HG02798 (cell line): ENCODE data around the gene C14orf132.

Source experiments
- ATAC-seq: cut with Tn5 transposase; IDR thresholded peaks from one replicate; pipeline ENCODE4 v1.9.1; 2021; ENCODE audit warnings: mild to moderate bottlenecking; ENCODE audit not compliant: unreplicated experiment, poor library complexity

C14orf132 gene

GRCh38 chr14:96109596-96110355 is 70.6 kb downstream of the C14orf132 start:
- no peak for ATAC-seq

GRCh38 chr14:96112032-96112431 is 72.9 kb downstream of the C14orf132 start:
- ATAC-seq, result no peak

GRCh38 chr14:96114002-96114401 is 74.8 kb downstream of the C14orf132 start:
- no peak for ATAC-seq

GRCh38 chr14:96117101-96117897 is 78.1 kb downstream of the C14orf132 start:
- ATAC-seq, result no peak

- ATAC-seq, result no peak
These were observed 78.8 kb downstream of the C14orf132 start for GRCh38 chr14:96117960-96118359.

- ATAC-seq, result no peak
These were observed 79.2 kb downstream of the C14orf132 start for GRCh38 chr14:96118391-96118790.

GRCh38 chr14:96119947-96120346 is 80.8 kb downstream of the C14orf132 start:
- ATAC-seq, result no peak

GRCh38 chr14:96120392-96120791 is 81.2 kb downstream of the C14orf132 start:
- ATAC-seq, result no peak

GRCh38 chr14:96120941-96121340 is 81.8 kb downstream of the C14orf132 start:
- no peak for ATAC-seq

GRCh38 chr14:96121660-96122395 is 82.7 kb downstream of the C14orf132 start:
- no peak for ATAC-seq

GRCh38 chr14:96122496-96122895 is 83.3 kb downstream of the C14orf132 start:
- ATAC-seq, result no peak

- no peak for ATAC-seq
These were observed 86.4 kb downstream of the C14orf132 start for GRCh38 chr14:96125536-96125935.

GRCh38 chr14:96126339-96126782 is 87.2 kb downstream of the C14orf132 start:
- ATAC-seq, result peak; percentile 63

GRCh38 chr14:96126783-96127271 is 87.7 kb downstream of the C14orf132 start:
- ATAC-seq, result no peak

- ATAC-seq, result no peak
These were observed 90.1 kb downstream of the C14orf132 start for GRCh38 chr14:96129128-96129736.

GRCh38 chr14:96130391-96130790 is 91.2 kb downstream of the C14orf132 start:
- no peak for ATAC-seq

- ATAC-seq, result no peak
These were observed 91.7 kb downstream of the C14orf132 start for GRCh38 chr14:96130854-96131253.

GRCh38 chr14:96131836-96132235 is 92.7 kb downstream of the C14orf132 start:
- no peak for ATAC-seq

- ATAC-seq, result no peak
These were observed 95.3 kb downstream of the C14orf132 start for GRCh38 chr14:96134508-96134907.

- ATAC-seq, result no peak
These were observed 96.1 kb downstream of the C14orf132 start for GRCh38 chr14:96135285-96135684.
